Transverse colon (tissue), 4 donors: ENCODE data around the gene ANKRD33. TPM values are rescaled to one million over a fixed set of nuclear protein-coding genes. Genes with fewer than 3 reads are reported as not detected.

ENCODE experiments used
- DNase-seq: peaks from one replicate; pipeline ENCODE4 v3.0.0-alpha.2; 2019
- H3K27ac ChIP-seq, 4 donors: fragments of 200-600 bp; sonication (generic); 2 replicates each; pipeline ENCODE4 v1.5.1; 2016 to 2018; ENCODE audit warnings: inconsistent platforms in 4 of 4
- H3K27me3 ChIP-seq: fragments of 200-600 bp; sonication (generic); 2 replicates; pipeline ENCODE4 v1.5.1; 2017; ENCODE audit warnings: inconsistent platforms
- H3K36me3 ChIP-seq, 4 donors: fragments of 200-600 bp; sonication (generic); 2 replicates each; pipeline ENCODE4 v1.5.1; 2017 to 2019; ENCODE audit warnings: inconsistent platforms in 4 of 4
- H3K4me1 ChIP-seq, 4 donors: fragments of 200-600 bp; sonication (generic); 2 replicates each; pipeline ENCODE4 v1.5.1; 2017 to 2020; ENCODE audit warnings: inconsistent platforms in 4 of 4
- H3K4me3 ChIP-seq, 4 donors: fragments of 200-600 bp; sonication (generic); 1 replicate in 1 of 4; 2 replicates in 3 of 4; pipeline versions ENCODE4 v1.5.1 to v1.6.1; 2017 to 2019; ENCODE audit warnings: inconsistent platforms in 4 of 4
- H3K9me3 ChIP-seq, 2 donors: fragments of 200-600 bp; sonication (generic); 2 replicates each; pipeline ENCODE4 v1.5.1; 2017 to 2019; ENCODE audit warnings: inconsistent platforms in 2 of 2
- CTCF ChIP-seq, 5 experiments: fragments of 200-600 bp in 3 of 5; fragments of 450-650 bp in 2 of 5; sonication (generic) in 3 of 5; IDR thresholded peaks; 1 replicate in 2 of 5; 2 replicates in 3 of 5; pipeline ENCODE4 v1.5.1; 2016 to 2017; ENCODE audit warnings: antibody characterized with exemption in 5 of 5, inconsistent platforms in 3 of 5, mild to moderate bottlenecking in 2 of 5, moderate library complexity in 1 of 5
- EP300 ChIP-seq: sonication (generic); formaldehyde crosslinking; IDR thresholded peaks from one replicate; pipeline ENCODE4 v1.6.1; 2017; ENCODE audit warnings: antibody characterized with exemption, low read depth
- POLR2A ChIP-seq: fragments of 450-650 bp; IDR thresholded peaks from one replicate; pipeline ENCODE4 v1.6.1; 2016; ENCODE audit warnings: antibody characterized with exemption, mild to moderate bottlenecking, moderate library complexity
- POLR2AphosphoS5 ChIP-seq, 3 donors: sonication (generic); formaldehyde crosslinking; IDR thresholded peaks; one replicate each; pipeline ENCODE4 v1.6.1; 2016; ENCODE audit warnings: antibody characterized with exemption in 3 of 3
- WGBS, 2 donors: methylation state at CpG; one replicate each; pipeline ENCODE4 v1.1.5; 2018; ENCODE audit warnings: low coverage in 1 of 2; 5-methylcytosine and 5-hydroxymethylcytosine counted together
- in situ Hi-C, 4 donors: fragments of 200-750 bp; cut with MboI; loops; one replicate each; pipeline versions ENCODE4 v1.15.0 to v1.15.1; 2017; ENCODE audit warnings: low sequenced_read_pairs in 3 of 4, low pct_ligation_motif_present in 1 of 4, low pct_unique_long_range_greater_than_20kb in 1 of 4
- intact Hi-C: fragments of 100-400 bp; cut with DNase I; formaldehyde crosslinking; loops from one replicate; pipeline ENCODE4 v1.15.1; 2023; ENCODE audit warnings: low total_unique reads
- total RNA-seq, 4 donors: library from RNA; depleted of rRNA; stranded (reverse); fragments of >200 nt; gene quantifications; one replicate each; pipeline ENCODE4 v1.1.0, GENCODE V29; 2016

Gene ANKRD33
- total RNA-seq, 4 donors from 2014 or later, result not detected

GRCh38 chr12:51874000-51874399 is 13.9 kb upstream of the ANKRD33 start:
- peaks cover 19% of the 10 kb centered on the region for H3K27me3 ChIP-seq

GRCh38 chr12:51874486-51874885 is 13.4 kb upstream of the ANKRD33 start:
- TF ChIP-seq POLR2A (no peak), POLR2AphosphoS5 (IDR thresholded peaks at IDR 0.05) (no peak), CTCF (IDR thresholded peaks at IDR 0.05) (no peak), EP300 (no peak)
- H3K4me1 ChIP-seq, result peaks cover 0 to 11% (median 4%) of the 10 kb centered on the region in 4 donors
- in situ Hi-C loops (no loop called here), intact Hi-C loops (no loop called here)
- no peak for DNase-seq
- H3K27ac ChIP-seq, result no peak overlapping the region
- no peaks in the 10 kb centered on the region for H3K9me3 ChIP-seq
- no peaks in the 10 kb centered on the region for H3K36me3 ChIP-seq
- no peak overlapping the region for H3K4me3 ChIP-seq
- peaks cover 14% of the 10 kb centered on the region for H3K27me3 ChIP-seq
- whole genome bisulfite sequencing, 2 donors, result 87 to 100% methylated on average over 1 to 4 of the region's 4 CpGs

More at GRCh38 chr12:51874000-51874399, 13.9 kb upstream of the ANKRD33 start:
- intact Hi-C loops, result no loop called here
- Histone ChIP-seq H3K4me3 (no peak overlapping the region), H3K4me1 (peaks cover 4 to 16% (median 8%) of the 10 kb centered on the region in 4 donors), H3K36me3 (no peaks in the 10 kb centered on the region), H3K27ac (no peak overlapping the region), H3K9me3 (no peaks in the 10 kb centered on the region)
- DNase-seq, result no peak
- TF ChIP-seq POLR2A (no peak), POLR2AphosphoS5 (IDR thresholded peaks at IDR 0.05) (no peak), EP300 (no peak), CTCF (IDR thresholded peaks at IDR 0.05) (no peak)
- WGBS, 2 donors, result 70 to 82% methylated on average over 2 to 8 of the region's 8 CpGs
- in situ Hi-C loops, result no loop called here

GRCh38 chr12:51879102-51879501 is 8.8 kb upstream of the ANKRD33 start:
- 79 to 93% methylated on average over 3 of the region's 3 CpGs for WGBS, 2 donors
- Histone ChIP-seq H3K27ac (no peak overlapping the region), H3K27me3 (no peaks in the 10 kb centered on the region), H3K9me3 (no peaks in the 10 kb centered on the region), H3K4me1 (no peaks in the 10 kb centered on the region), H3K36me3 (no peaks in the 10 kb centered on the region), H3K4me3 (no peak overlapping the region)
- DNase-seq, result no peak
- in situ Hi-C loops, result no loop called here
- intact Hi-C loops, result no loop called here
- TF ChIP-seq CTCF (IDR thresholded peaks at IDR 0.05) (no peak), POLR2A (no peak), POLR2AphosphoS5 (IDR thresholded peaks at IDR 0.05) (no peak), EP300 (no peak)

GRCh38 chr12:51883295-51883694 is 4.6 kb upstream of the ANKRD33 start:
- DNase-seq, result no peak
- H3K27me3 ChIP-seq, result peaks cover 2% of the 10 kb centered on the region
- no peak for TF ChIP-seq POLR2AphosphoS5 (IDR thresholded peaks at IDR 0.05)
- TF ChIP-seq EP300, result no peak
- WGBS, 2 donors, result 78 to 100% methylated on average over 1 of the region's 1 CpG
- peaks cover 0 to 13% (median 7%) of the 10 kb centered on the region in 4 donors for H3K4me1 ChIP-seq
- H3K9me3 ChIP-seq, result no peaks in the 10 kb centered on the region
- no peaks in the 10 kb centered on the region for H3K36me3 ChIP-seq
- intact Hi-C loops, result no loop called here
- in situ Hi-C loops, result no loop called here
- no peak overlapping the region for H3K27ac ChIP-seq
- H3K4me3 ChIP-seq, result no peak overlapping the region
